Left ventricle myocardium inferior (tissue), 1 donor: ENCODE data around the gene KIRREL3. TPM values are rescaled to one million over a fixed set of nuclear protein-coding genes. Genes with fewer than 3 reads are reported as not detected.

Source experiments
- DNase-seq: peaks from one replicate; pipeline ENCODE4 v3.0.0-alpha.2; 2020
- H3K27ac ChIP-seq: fragments of 200-600 bp; replicated peaks from 2 replicates; pipeline ENCODE4 v1.8.0; 2021
- H3K27me3 ChIP-seq: fragments of 200-600 bp; 2 replicates; pipeline ENCODE4 v1.8.0; 2021; ENCODE audit warnings: low read depth
- H3K36me3 ChIP-seq: fragments of 200-600 bp; 2 replicates; pipeline ENCODE4 v1.8.0; 2021
- H3K4me1 ChIP-seq: fragments of 200-600 bp; 2 replicates; pipeline ENCODE4 v1.8.0; 2021
- H3K4me3 ChIP-seq: fragments of 200-600 bp; 2 replicates; pipeline ENCODE4 v1.8.0; 2021; ENCODE audit warnings: mild to moderate bottlenecking, moderate library complexity
- H3K9me3 ChIP-seq: fragments of 200-600 bp; replicated peaks from 2 replicates; pipeline ENCODE4 v1.8.0; 2021
- CTCF ChIP-seq: fragments of 200-600 bp; IDR thresholded peaks from 2 replicates; pipeline ENCODE4 v1.8.0; 2021; ENCODE audit warnings: antibody characterized with exemption, mild to moderate bottlenecking, borderline replicate concordance
- intact Hi-C: fragments of 100-400 bp; cut with micrococcal nuclease; formaldehyde crosslinking; loops from one replicate; pipeline ENCODE4 v1.11.0; 2022
- total RNA-seq: library from RNA; stranded (reverse); fragmentation: NEBNext Ultra II Directional; extraction: Animal tissue kit (Norgen Biotek cat#: 25700); gene quantifications from one replicate; pipeline ENCODE4 v1.2.1, GENCODE V29; 2021
- donor health status: DM: no; HTN: yes; CAD: no; lungs with severe emphysema.

The KIRREL3 gene
- total RNA-seq, 1 donor from 2014 or later: 0.74 TPM

- DNase-seq: no peak
- Histone ChIP-seq H3K4me3 (no peak overlapping the region), H3K27me3 (peaks cover 95% of the 10 kb centered on the region), H3K4me1 (no peaks in the 10 kb centered on the region), H3K36me3 (no peaks in the 10 kb centered on the region), H3K9me3 (no peaks in the 10 kb centered on the region), H3K27ac (no peak overlapping the region)
- intact Hi-C loops: no loop called here
- TF ChIP-seq CTCF: no peak
Measured at GRCh38 chr11:126573325-126573978, 427.1 kb downstream of the KIRREL3 start.

GRCh38 chr11:126570489-126570888, 430.1 kb downstream of the KIRREL3 start:
- Histone ChIP-seq H3K4me1 (no peaks in the 10 kb centered on the region), H3K9me3 (no peaks in the 10 kb centered on the region), H3K4me3 (no peak overlapping the region), H3K27me3 (peaks cover 99% of the 10 kb centered on the region), H3K27ac (no peak overlapping the region), H3K36me3 (no peaks in the 10 kb centered on the region)
- no peak for TF ChIP-seq CTCF
- intact Hi-C loops: no loop called here
- no peak for DNase-seq

- H3K36me3 ChIP-seq: no peaks in the 10 kb centered on the region
- no peaks in the 10 kb centered on the region for H3K9me3 ChIP-seq
- no peak overlapping the region for H3K4me3 ChIP-seq
- DNase-seq: no peak
- TF ChIP-seq CTCF: no peak
- H3K27ac ChIP-seq: no peak overlapping the region
- intact Hi-C loops: no loop called here
- H3K4me1 ChIP-seq: no peaks in the 10 kb centered on the region
- peaks cover 97% of the 10 kb centered on the region for H3K27me3 ChIP-seq
Measured at GRCh38 chr11:126567419-126567818, 433.2 kb downstream of the KIRREL3 start.

GRCh38 chr11:126564566-126564965, 436.0 kb downstream of the KIRREL3 start:
- no peak for TF ChIP-seq CTCF
- no peak overlapping the region for H3K27ac ChIP-seq
- intact Hi-C loops: no loop called here
- H3K9me3 ChIP-seq: no peaks in the 10 kb centered on the region
- H3K4me1 ChIP-seq: no peaks in the 10 kb centered on the region
- H3K36me3 ChIP-seq: no peaks in the 10 kb centered on the region
- no peak overlapping the region for H3K4me3 ChIP-seq
- peaks cover 74% of the 10 kb centered on the region for H3K27me3 ChIP-seq
- no peak for DNase-seq

- Histone ChIP-seq H3K4me3 (no peak overlapping the region), H3K27ac (no peak overlapping the region), H3K9me3 (no peaks in the 10 kb centered on the region), H3K36me3 (no peaks in the 10 kb centered on the region), H3K4me1 (no peaks in the 10 kb centered on the region), H3K27me3 (peaks cover 67% of the 10 kb centered on the region)
- intact Hi-C loops: no loop called here
- TF ChIP-seq CTCF: no peak
- DNase-seq: peak; percentile 23
Measured at GRCh38 chr11:126561327-126561893, 439.2 kb downstream of the KIRREL3 start.
